Activated CD4-positive, alpha-beta T cell treated with anti-CD3 and anti-CD28 coated beads, Interleukin-2, amount 50 U/mL, for 16 hours (primary cell): ENCODE measurements around the gene UGT1A4.

Experiments used
- DNase-seq: peaks from one replicate; pipeline ENCODE4 v3.0.0-alpha.2; 2020

Gene UGT1A4

GRCh38 chr2:233718552-233718951 lies at the start of gene UGT1A4:
Gene UGT1A4 (plus strand): TSS chr2:233718736. CDS start chr2:233718821, 85 bp downstream.
- DNase-seq = no peak

GRCh38 chr2:233671290-233672161 lies 47.0 kb upstream of the UGT1A4 start, which contains the start of gene UGT1A9:
Gene UGT1A9 (plus strand): TSS chr2:233671898. CDS start chr2:233671935, 37 bp downstream.
- no peak for DNase-seq

- no peak for DNase-seq
Measured at GRCh38 chr2:233672886-233673285, 45.6 kb upstream of the UGT1A4 start.

GRCh38 chr2:233673896-233674295 lies 44.6 kb upstream of the UGT1A4 start:
- no peak for DNase-seq

- DNase-seq = no peak
Measured at GRCh38 chr2:233674314-233674713, 44.2 kb upstream of the UGT1A4 start.

- DNase-seq = no peak
Measured at GRCh38 chr2:233674995-233675394, 43.5 kb upstream of the UGT1A4 start.

- no peak for DNase-seq
Measured at GRCh38 chr2:233676046-233676445, 42.5 kb upstream of the UGT1A4 start.

- no peak for DNase-seq
Measured at GRCh38 chr2:233679196-233679595, 39.3 kb upstream of the UGT1A4 start.

GRCh38 chr2:233680361-233681045 lies 38.0 kb upstream of the UGT1A4 start:
- no peak for DNase-seq

GRCh38 chr2:233681521-233682099 lies 36.9 kb upstream of the UGT1A4 start, which contains the start of gene UGT1A7:
Gene UGT1A7 (plus strand): TSS chr2:233681901. CDS start chr2:233681938, 37 bp downstream.
- DNase-seq = no peak

GRCh38 chr2:233684640-233685039 lies 33.9 kb upstream of the UGT1A4 start:
- DNase-seq = no peak

- DNase-seq = no peak
Measured at GRCh38 chr2:233686928-233687327, 31.6 kb upstream of the UGT1A4 start.

- no peak for DNase-seq
Measured at GRCh38 chr2:233688341-233688740, 30.2 kb upstream of the UGT1A4 start.

GRCh38 chr2:233689031-233689430 lies 29.5 kb upstream of the UGT1A4 start:
- DNase-seq = no peak

- DNase-seq = no peak
Measured at GRCh38 chr2:233689501-233689900, 29.0 kb upstream of the UGT1A4 start.

GRCh38 chr2:233690444-233690843 lies 28.1 kb upstream of the UGT1A4 start:
- DNase-seq = no peak

GRCh38 chr2:233691443-233692433 lies 26.8 kb upstream of the UGT1A4 start:
- DNase-seq = no peak

GRCh38 chr2:233692648-233693047 lies 25.9 kb upstream of the UGT1A4 start, which contains the start of gene UGT1A6:
Gene UGT1A6 (plus strand): TSS chr2:233692890. CDS start chr2:233693005, 115 bp downstream.
- DNase-seq = no peak

GRCh38 chr2:233693963-233694362 lies 24.6 kb upstream of the UGT1A4 start:
- no peak for DNase-seq

GRCh38 chr2:233698740-233699139 lies 19.8 kb upstream of the UGT1A4 start:
- DNase-seq = no peak

- DNase-seq = no peak
Measured at GRCh38 chr2:233699424-233700027, 19.0 kb upstream of the UGT1A4 start.
